ENCODE measurements around the gene MYLK2. TPM values are rescaled to one million over a fixed set of nuclear protein-coding genes. Genes with fewer than 3 reads are reported as not detected.
A peak's percentile ranks its signal among the peaks of the same experiment; 100 is the strongest.

MYLK2 gene
- total and polyA plus RNA-seq, 10 of the 15 experiments (the other 5 are each of a cell fraction or from before 2014, with no cell fraction given), result 0.04 to 0.67 (median 0.18) TPM; not detected in 1

DNA sequence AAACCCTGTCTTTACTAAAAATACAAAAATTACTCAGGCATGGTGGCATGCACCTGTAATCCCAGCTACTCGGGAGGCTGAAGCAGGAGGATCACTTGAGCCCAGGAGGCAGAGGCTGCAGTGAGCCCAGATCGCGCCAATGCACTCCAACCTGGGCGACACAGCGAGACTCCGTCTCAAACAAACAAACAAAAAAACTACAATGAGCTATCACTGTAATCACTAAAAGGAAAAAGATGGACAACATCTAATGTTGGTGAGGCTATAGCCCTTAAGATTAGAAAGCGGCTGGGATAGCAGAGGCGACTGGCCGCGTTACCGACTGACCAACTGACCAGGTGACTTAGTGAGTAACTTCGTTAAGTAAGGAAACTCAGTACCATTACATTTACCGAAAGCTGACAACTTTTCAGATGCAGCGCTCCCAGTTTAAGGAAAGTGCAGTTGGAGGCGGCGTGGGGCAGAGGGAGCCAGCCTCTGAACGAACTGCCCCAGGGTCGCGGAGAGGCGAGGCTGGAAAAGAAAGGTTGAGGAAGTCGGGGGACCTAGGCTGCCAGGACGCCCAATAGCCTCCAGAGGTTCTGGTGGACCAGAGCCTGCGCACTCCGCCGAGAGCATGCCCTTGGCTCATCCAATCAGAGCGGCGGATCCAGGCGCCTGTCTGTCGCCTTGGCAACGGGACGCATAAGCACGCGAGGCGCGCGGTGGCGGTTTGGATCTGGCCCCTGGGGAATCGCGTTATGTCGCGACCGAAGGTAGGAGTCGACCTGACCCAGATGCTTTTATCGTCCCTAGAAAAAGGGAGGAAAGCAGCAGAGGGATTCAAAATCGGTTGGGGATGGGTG is 60.2 kb downstream of the MYLK2 start:
- intact Hi-C loops (cut with micrococcal nuclease; ENCODE audit: unreplicated experiment), result no loop called here
- Histone ChIP-seq H3K79me2 (ENCODE audit: control insufficient read depth, insufficient read depth, low read length) (no peaks in the 10 kb centered on the region), H3K27ac (ENCODE audit: control insufficient read depth, insufficient read depth) (no peak overlapping the region), H4K20me1 (ENCODE audit: control insufficient read depth, insufficient read depth) (no peaks in the 10 kb centered on the region), H3K9me3 (replicated peaks; ENCODE audit: control insufficient read depth, insufficient read depth, low read length) (no peaks in the 10 kb centered on the region; the same call in 2 of the 3 replicates), H3K4me3 (peak overlapping the region; percentile 88), H3K4me1 (ENCODE audit: control insufficient read depth, insufficient read depth, low read length) (peaks cover 3% of the 10 kb centered on the region; the same call in 1 of the 2 replicates), H3K27me3 (replicated peaks in 1 of 2; ENCODE audit: control insufficient read depth in 2 of 2, insufficient read depth in 2 of 2, low read length in 1 of 2) (no peaks in the 10 kb centered on the region), H2AFZ (ENCODE audit: control insufficient read depth, low read depth, low read length) (peak overlapping the region; percentile 87), H3K4me2 (ENCODE audit: control insufficient read depth, insufficient read depth) (peak overlapping the region; percentile 87), H3K36me3 (ENCODE audit: control insufficient read depth in 2 of 2, insufficient read depth in 2 of 2, low read length in 1 of 2) (no peaks in the 10 kb centered on the region), H3K9ac (ENCODE audit: control insufficient read depth, insufficient read depth, low read length) (peak overlapping the region; percentile 17; the same call in 1 of the 2 replicates)
- FAIRE-seq (peak; percentile 93), DNase-seq (ENCODE audit: low read depth, low spot score) (peak; percentile 45), ATAC-seq (peak; percentile 98)
- CTCF ChIA-PET, result interaction anchor here (0.8 to 2.4 kb wide), 9 partner anchors 15 to 152 kb away, joined by 3 to 10 read pairs (median 5); partner anchors contain the start of gene PDRG1
- WGBS (ENCODE audit: insufficient coverage, insufficient replicate concordance, low lambda C conversion rate, missing lambda C conversion rate), result 5% methylated on average over 39 of the region's 45 CpGs
- in situ Hi-C loops (cut with MboI), result no loop called here
- SMC1A ChIA-PET (ENCODE audit: uncharacterized antibody, unreplicated experiment), result interaction anchor here (0.6 to 6.5 kb wide), 9 partner anchors 11 to 73 kb away, joined by 3 to 37 read pairs (median 6); partner anchors contain the start of gene PDRG1
- RAD21 ChIA-PET (ENCODE audit: unreplicated experiment), result interaction anchor here (1.0 to 3.9 kb wide), 8 partner anchors 8 to 72 kb away, joined by 3 to 26 read pairs (median 6); partner anchors contain the start of gene PDRG1
- POLR2A ChIA-PET, result interaction anchor here (1.1 to 4.2 kb wide), 7 partner anchors 10 to 136 kb away, joined by 3 to 35 read pairs (median 7); partner anchors contain the start of genes DUSP15 and TTLL9
- no TSS peak for BruUV-seq (replicated peaks)
- TF ChIP-seq NFYB (IDR thresholded peaks at IDR 0.05; ENCODE audit: insufficient read depth, low read depth, low read length), result peak; percentile 22; the same call in 1 of the 2 replicates
- peak; percentile 95 for TF ChIP-seq MXI1 (IDR thresholded peaks at IDR 0.05; ENCODE audit: low read depth, low read length)
- TF ChIP-seq, protein P1, sequence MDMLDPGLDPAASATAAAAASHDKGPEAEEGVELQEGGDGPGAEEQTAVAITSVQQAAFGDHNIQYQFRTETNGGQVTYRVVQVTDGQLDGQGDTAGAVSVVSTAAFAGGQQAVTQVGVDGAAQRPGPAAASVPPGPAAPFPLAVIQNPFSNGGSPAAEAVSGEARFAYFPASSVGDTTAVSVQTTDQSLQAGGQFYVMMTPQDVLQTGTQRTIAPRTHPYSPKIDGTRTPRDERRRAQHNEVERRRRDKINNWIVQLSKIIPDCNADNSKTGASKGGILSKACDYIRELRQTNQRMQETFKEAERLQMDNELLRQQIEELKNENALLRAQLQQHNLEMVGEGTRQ (IDR thresholded peaks at IDR 0.05; ENCODE audit: borderline replicate concordance, low read depth, low read length), result peak; percentile 28; the same call in 1 of the 2 replicates
- TF ChIP-seq NFYA (IDR thresholded peaks at IDR 0.05; ENCODE audit: borderline replicate concordance, low read depth, low read length), result no peak
- TF ChIP-seq IKZF1 (conservative IDR thresholded peaks at IDR 0.05), result peak; percentile 40; the same call in 1 of the 2 replicates
- TF ChIP-seq, protein P2, sequence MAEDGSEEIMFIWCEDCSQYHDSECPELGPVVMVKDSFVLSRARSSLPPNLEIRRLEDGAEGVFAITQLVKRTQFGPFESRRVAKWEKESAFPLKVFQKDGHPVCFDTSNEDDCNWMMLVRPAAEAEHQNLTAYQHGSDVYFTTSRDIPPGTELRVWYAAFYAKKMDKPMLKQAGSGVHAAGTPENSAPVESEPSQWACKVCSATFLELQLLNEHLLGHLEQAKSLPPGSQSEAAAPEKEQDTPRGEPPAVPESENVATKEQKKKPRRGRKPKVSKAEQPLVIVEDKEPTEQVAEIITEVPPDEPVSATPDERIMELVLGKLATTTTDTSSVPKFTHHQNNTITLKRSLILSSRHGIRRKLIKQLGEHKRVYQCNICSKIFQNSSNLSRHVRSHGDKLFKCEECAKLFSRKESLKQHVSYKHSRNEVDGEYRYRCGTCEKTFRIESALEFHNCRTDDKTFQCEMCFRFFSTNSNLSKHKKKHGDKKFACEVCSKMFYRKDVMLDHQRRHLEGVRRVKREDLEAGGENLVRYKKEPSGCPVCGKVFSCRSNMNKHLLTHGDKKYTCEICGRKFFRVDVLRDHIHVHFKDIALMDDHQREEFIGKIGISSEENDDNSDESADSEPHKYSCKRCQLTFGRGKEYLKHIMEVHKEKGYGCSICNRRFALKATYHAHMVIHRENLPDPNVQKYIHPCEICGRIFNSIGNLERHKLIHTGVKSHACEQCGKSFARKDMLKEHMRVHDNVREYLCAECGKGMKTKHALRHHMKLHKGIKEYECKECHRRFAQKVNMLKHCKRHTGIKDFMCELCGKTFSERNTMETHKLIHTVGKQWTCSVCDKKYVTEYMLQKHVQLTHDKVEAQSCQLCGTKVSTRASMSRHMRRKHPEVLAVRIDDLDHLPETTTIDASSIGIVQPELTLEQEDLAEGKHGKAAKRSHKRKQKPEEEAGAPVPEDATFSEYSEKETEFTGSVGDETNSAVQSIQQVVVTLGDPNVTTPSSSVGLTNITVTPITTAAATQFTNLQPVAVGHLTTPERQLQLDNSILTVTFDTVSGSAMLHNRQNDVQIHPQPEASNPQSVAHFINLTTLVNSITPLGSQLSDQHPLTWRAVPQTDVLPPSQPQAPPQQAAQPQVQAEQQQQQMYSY (CRISPR knock-in tag; IDR thresholded peaks at IDR 0.05), result no peak
- TF ChIP-seq MTA2 (IDR thresholded peaks at IDR 0.05; ENCODE audit: low read depth), result no peak
- no peak for TF ChIP-seq CHD1 (IDR thresholded peaks at IDR 0.05; ENCODE audit: low read depth, low read length)
- TF ChIP-seq SIN3A (IDR thresholded peaks at IDR 0.05; ENCODE audit: low read depth, low read length), result peak; percentile 92
- TF ChIP-seq, protein P3, sequence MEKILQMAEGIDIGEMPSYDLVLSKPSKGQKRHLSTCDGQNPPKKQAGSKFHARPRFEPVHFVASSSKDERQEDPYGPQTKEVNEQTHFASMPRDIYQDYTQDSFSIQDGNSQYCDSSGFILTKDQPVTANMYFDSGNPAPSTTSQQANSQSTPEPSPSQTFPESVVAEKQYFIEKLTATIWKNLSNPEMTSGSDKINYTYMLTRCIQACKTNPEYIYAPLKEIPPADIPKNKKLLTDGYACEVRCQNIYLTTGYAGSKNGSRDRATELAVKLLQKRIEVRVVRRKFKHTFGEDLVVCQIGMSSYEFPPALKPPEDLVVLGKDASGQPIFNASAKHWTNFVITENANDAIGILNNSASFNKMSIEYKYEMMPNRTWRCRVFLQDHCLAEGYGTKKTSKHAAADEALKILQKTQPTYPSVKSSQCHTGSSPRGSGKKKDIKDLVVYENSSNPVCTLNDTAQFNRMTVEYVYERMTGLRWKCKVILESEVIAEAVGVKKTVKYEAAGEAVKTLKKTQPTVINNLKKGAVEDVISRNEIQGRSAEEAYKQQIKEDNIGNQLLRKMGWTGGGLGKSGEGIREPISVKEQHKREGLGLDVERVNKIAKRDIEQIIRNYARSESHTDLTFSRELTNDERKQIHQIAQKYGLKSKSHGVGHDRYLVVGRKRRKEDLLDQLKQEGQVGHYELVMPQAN (conservative IDR thresholded peaks at IDR 0.05), result peak; percentile 81
- 0 out of 2 replicates have a peak, but pooled peaks have one; percentile 29 for TF ChIP-seq RFX5 (IDR thresholded peaks at IDR 0.05; ENCODE audit: low read depth, low read length)
- TF ChIP-seq, protein P4, sequence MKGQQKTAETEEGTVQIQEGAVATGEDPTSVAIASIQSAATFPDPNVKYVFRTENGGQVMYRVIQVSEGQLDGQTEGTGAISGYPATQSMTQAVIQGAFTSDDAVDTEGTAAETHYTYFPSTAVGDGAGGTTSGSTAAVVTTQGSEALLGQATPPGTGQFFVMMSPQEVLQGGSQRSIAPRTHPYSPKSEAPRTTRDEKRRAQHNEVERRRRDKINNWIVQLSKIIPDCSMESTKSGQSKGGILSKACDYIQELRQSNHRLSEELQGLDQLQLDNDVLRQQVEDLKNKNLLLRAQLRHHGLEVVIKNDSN (IDR thresholded peaks at IDR 0.05; ENCODE audit: borderline replicate concordance, extremely low read length, insufficient read depth, low read depth, low read length), result peak; percentile 51
- peak; percentile 99 for TF ChIP-seq ZBED1 (IDR thresholded peaks at IDR 0.05; ENCODE audit: borderline replicate concordance)

All from GM12878 (cell line).